H9 (cell line): ENCODE measurements around the gene SHCBP1. TPM values are rescaled to one million over a fixed set of nuclear protein-coding genes. Genes with fewer than 3 reads are reported as not detected.

Experiments used
- DNase-seq: peaks from one replicate; pipeline ENCODE4 v3.0.0-alpha.2; 2017
- H2AFZ ChIP-seq: one replicate; pipeline ENCODE4 v1.6.1; 2013; ENCODE audit warnings: mild to moderate bottlenecking, low read length, control low read depth, moderate library complexity
- H2AK5ac ChIP-seq: 2 replicates; pipeline ENCODE4 v1.6.1; 2013; ENCODE audit warnings: low read length, control low read depth, mixed read lengths; ENCODE audit not compliant: insufficient read length
- H2BK120ac ChIP-seq: one replicate; pipeline ENCODE4 v1.6.1; 2013; ENCODE audit warnings: low read depth, mild to moderate bottlenecking, low read length, control low read depth, inconsistent platforms; ENCODE audit not compliant: poor library complexity, severe bottlenecking
- H2BK12ac ChIP-seq: 2 replicates; pipeline ENCODE4 v1.6.1; 2013; ENCODE audit warnings: low read length, control low read depth, mixed read lengths, low read depth; ENCODE audit not compliant: insufficient read length
- H2BK15ac ChIP-seq: 2 replicates; pipeline ENCODE4 v1.6.1; 2013; ENCODE audit warnings: low read depth, low read length, control low read depth
- H2BK20ac ChIP-seq: one replicate; pipeline ENCODE4 v1.6.1; 2013; ENCODE audit warnings: low read depth, mild to moderate bottlenecking, low read length, control low read depth, inconsistent platforms; ENCODE audit not compliant: poor library complexity, severe bottlenecking
- H2BK5ac ChIP-seq: 2 replicates; pipeline ENCODE4 v1.6.1; 2013; ENCODE audit warnings: low read length, control low read depth, mixed read lengths; ENCODE audit not compliant: insufficient read length
- H3K14ac ChIP-seq: 2 replicates; pipeline ENCODE4 v1.6.1; 2013; ENCODE audit warnings: low read length, control low read depth; ENCODE audit not compliant: insufficient read depth
- H3K18ac ChIP-seq: 2 replicates; pipeline ENCODE4 v1.6.1; 2013; ENCODE audit warnings: low read depth, mild to moderate bottlenecking, mixed read lengths, low read length, control low read depth; ENCODE audit not compliant: insufficient read length
- H3K23ac ChIP-seq: 2 replicates; pipeline ENCODE4 v1.6.1; 2013; ENCODE audit warnings: low read length, control low read depth, mixed read lengths, low read depth; ENCODE audit not compliant: insufficient read length
- H3K23me2 ChIP-seq: 2 replicates; pipeline ENCODE4 v1.6.1; 2013; ENCODE audit warnings: low read depth, mild to moderate bottlenecking, mixed read lengths, low read length, control low read depth; ENCODE audit not compliant: insufficient read length, poor library complexity, severe bottlenecking
- H3K27ac ChIP-seq: 2 replicates; pipeline ENCODE4 v1.5.1; 2013; ENCODE audit warnings: low read length, control low read depth, mixed read lengths, low read depth; ENCODE audit not compliant: insufficient read length
- H3K27me3 ChIP-seq: 2 replicates; pipeline ENCODE4 v1.6.1; 2013; ENCODE audit warnings: low read length, control low read depth, inconsistent platforms; ENCODE audit not compliant: insufficient read depth
- H3K4ac ChIP-seq: 2 replicates; pipeline ENCODE4 v1.6.1; 2013; ENCODE audit warnings: low read depth, mild to moderate bottlenecking, control low read depth, inconsistent platforms, low read length, moderate library complexity
- H3K4me1 ChIP-seq: 2 replicates; pipeline ENCODE4 v1.6.1; 2013; ENCODE audit warnings: low read length, control low read depth, inconsistent platforms; ENCODE audit not compliant: insufficient read depth
- H3K4me2 ChIP-seq: 2 replicates; pipeline ENCODE4 v1.6.1; 2013; ENCODE audit warnings: low read length, control low read depth, mixed read lengths; ENCODE audit not compliant: insufficient read length, insufficient read depth
- H3K56ac ChIP-seq: 2 replicates; pipeline ENCODE4 v1.6.1; 2013; ENCODE audit warnings: low read depth, mild to moderate bottlenecking, mixed read lengths, low read length, control low read depth; ENCODE audit not compliant: insufficient read length
- H3K79me1 ChIP-seq: 2 replicates; pipeline ENCODE4 v1.6.1; 2013; ENCODE audit warnings: low read depth, mild to moderate bottlenecking, moderate library complexity, low read length, control low read depth, inconsistent platforms; ENCODE audit not compliant: insufficient read depth, poor library complexity, severe bottlenecking
- H3K79me2 ChIP-seq: 2 replicates; pipeline ENCODE4 v1.6.1; 2013; ENCODE audit warnings: low read length, control low read depth, inconsistent platforms; ENCODE audit not compliant: insufficient read depth
- H3K9ac ChIP-seq: 2 replicates; pipeline ENCODE4 v1.6.1; 2013; ENCODE audit warnings: low read length, control low read depth, mixed read lengths; ENCODE audit not compliant: insufficient read length; ENCODE audit errors: extremely low read depth
- H3K9me3 ChIP-seq: one replicate; pipeline ENCODE4 v1.6.1; 2013; ENCODE audit warnings: low read depth, low read length, inconsistent platforms; ENCODE audit not compliant: control insufficient read depth
- H3T11ph ChIP-seq: one replicate; pipeline ENCODE4 v1.6.1; 2013; ENCODE audit warnings: mild to moderate bottlenecking, low read length, control low read depth, inconsistent platforms
- H4K20me1 ChIP-seq: one replicate; pipeline ENCODE4 v1.6.1; 2013; ENCODE audit not compliant: control insufficient read depth, insufficient read length, insufficient read depth
- H4K5ac ChIP-seq: 2 replicates; pipeline ENCODE4 v1.6.1; 2013; ENCODE audit warnings: low read depth, mild to moderate bottlenecking, mixed read lengths, low read length, control low read depth; ENCODE audit not compliant: insufficient read length
- H4K8ac ChIP-seq: replicated peaks from 2 replicates; pipeline ENCODE4 v1.6.1; 2013; ENCODE audit warnings: low read length, control low read depth, mixed read lengths, low read depth; ENCODE audit not compliant: insufficient read length
- H4K91ac ChIP-seq: 2 replicates; pipeline ENCODE4 v1.6.1; 2013; ENCODE audit warnings: low read depth, mild to moderate bottlenecking, moderate library complexity, mixed read lengths, low read length, control low read depth; ENCODE audit not compliant: insufficient read length
- H3K27ac Mint-ChIP-seq, 3 experiments: 2 replicates in 2 of 3; 3 replicates in 1 of 3; pipeline ENCODE4 v1.8.0; 2020 to 2021; ENCODE audit warnings: mixed read lengths in 3 of 3, mild to moderate bottlenecking in 1 of 3, moderate library complexity in 1 of 3
- H3K27me3 Mint-ChIP-seq: 2 replicates; pipeline ENCODE4 v1.8.0; 2021; ENCODE audit warnings: low read depth, mild to moderate bottlenecking, moderate library complexity, mixed read lengths
- H3K36me3 Mint-ChIP-seq, 3 experiments: 2 replicates in 2 of 3; 3 replicates in 1 of 3; pipeline ENCODE4 v1.8.0; 2020 to 2021; ENCODE audit warnings: low read depth in 3 of 3, mixed read lengths in 3 of 3; ENCODE audit not compliant: insufficient read depth in 1 of 3
- H3K4me1 Mint-ChIP-seq, 2 experiments: 2 replicates each; pipeline ENCODE4 v1.8.0; 2020; ENCODE audit warnings: mixed read lengths in 2 of 2
- H3K4me3 Mint-ChIP-seq, 2 experiments: 2 replicates in 1 of 2; 3 replicates in 1 of 2; pipeline ENCODE4 v1.8.0; 2020 to 2021; ENCODE audit warnings: mild to moderate bottlenecking in 2 of 2, mixed read lengths in 2 of 2, moderate library complexity in 1 of 2
- H3K9me3 Mint-ChIP-seq, 2 experiments: 2 replicates in 1 of 2; 3 replicates in 1 of 2; pipeline ENCODE4 v1.8.0; 2020; ENCODE audit warnings: mild to moderate bottlenecking in 2 of 2, mixed read lengths in 2 of 2, moderate library complexity in 1 of 2
- WGBS: extraction: QIAGEN DNeasy Blood & Tissue Kit; methylation state at CpG from one replicate; pipeline ENCODE4 v1.1.7; 2013; ENCODE audit warnings: missing lambda C conversion rate, low lambda C conversion rate, mixed read lengths; ENCODE audit not compliant: insufficient read length; ENCODE audit errors: extremely low coverage; 5-methylcytosine and 5-hydroxymethylcytosine counted together
- total RNA-seq: library from RNA; stranded (reverse); gene quantifications from 2 replicates; pipeline ENCODE4 v1.2.1, GENCODE V29; 2021
- TF ChIP-seq, protein P1 (sequence below): fragments of 200-600 bp; sonication (generic); conservative IDR thresholded peaks from 3 replicates; pipeline ENCODE4 v1.8.0; 2021; ENCODE audit warnings: antibody characterized with exemption, mild to moderate bottlenecking

Gene SHCBP1
- total RNA-seq, 1 experiment from 2014 or later = 16.6 TPM

DNA sequence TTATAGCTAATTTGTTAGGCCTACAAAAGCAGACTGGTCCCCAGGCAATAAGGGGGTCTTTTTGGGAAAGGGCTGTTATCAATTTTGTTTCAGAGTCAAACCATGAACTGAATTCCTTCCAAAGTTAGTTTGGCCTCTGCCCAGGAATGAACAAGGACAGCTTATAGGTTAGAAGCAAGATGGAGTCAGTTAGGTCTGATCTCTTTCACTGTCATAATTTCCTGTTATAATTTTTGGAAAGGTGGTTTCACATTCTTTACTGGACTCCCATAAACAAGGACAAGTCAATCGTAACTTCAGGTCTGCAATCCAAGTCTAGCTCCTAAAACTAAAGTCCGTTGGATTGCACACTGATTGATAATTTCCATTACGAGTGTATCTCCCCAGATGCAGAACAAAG, 30.1 kb upstream of the SHCBP1 start:
- no peak overlapping the region for H3K18ac ChIP-seq
- H3T11ph ChIP-seq = no peak overlapping the region
- H3K14ac ChIP-seq = no peak overlapping the region
- no peak overlapping the region for H4K91ac ChIP-seq
- no peak overlapping the region for H3K4me2 ChIP-seq
- H3K27me3 ChIP-seq = no peaks in the 10 kb centered on the region
- no peak overlapping the region for H3K4ac ChIP-seq
- peaks cover 6 to 13% of the 10 kb centered on the region in 2 experiments; a peak in 3 of 4 replicates for H3K4me1 Mint-ChIP-seq
- TF ChIP-seq, protein P1, sequence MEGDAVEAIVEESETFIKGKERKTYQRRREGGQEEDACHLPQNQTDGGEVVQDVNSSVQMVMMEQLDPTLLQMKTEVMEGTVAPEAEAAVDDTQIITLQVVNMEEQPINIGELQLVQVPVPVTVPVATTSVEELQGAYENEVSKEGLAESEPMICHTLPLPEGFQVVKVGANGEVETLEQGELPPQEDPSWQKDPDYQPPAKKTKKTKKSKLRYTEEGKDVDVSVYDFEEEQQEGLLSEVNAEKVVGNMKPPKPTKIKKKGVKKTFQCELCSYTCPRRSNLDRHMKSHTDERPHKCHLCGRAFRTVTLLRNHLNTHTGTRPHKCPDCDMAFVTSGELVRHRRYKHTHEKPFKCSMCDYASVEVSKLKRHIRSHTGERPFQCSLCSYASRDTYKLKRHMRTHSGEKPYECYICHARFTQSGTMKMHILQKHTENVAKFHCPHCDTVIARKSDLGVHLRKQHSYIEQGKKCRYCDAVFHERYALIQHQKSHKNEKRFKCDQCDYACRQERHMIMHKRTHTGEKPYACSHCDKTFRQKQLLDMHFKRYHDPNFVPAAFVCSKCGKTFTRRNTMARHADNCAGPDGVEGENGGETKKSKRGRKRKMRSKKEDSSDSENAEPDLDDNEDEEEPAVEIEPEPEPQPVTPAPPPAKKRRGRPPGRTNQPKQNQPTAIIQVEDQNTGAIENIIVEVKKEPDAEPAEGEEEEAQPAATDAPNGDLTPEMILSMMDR = no peak
- H3K27me3 Mint-ChIP-seq = no peaks in the 10 kb centered on the region
- H2AFZ ChIP-seq = no peak overlapping the region
- no peak overlapping the region for H4K8ac ChIP-seq
- H3K9me3 Mint-ChIP-seq = peaks cover 5 to 8% of the 10 kb centered on the region in 2 experiments; a peak in 3 of 5 replicates
- no peaks in the 10 kb centered on the region; a peak in 1 of 7 replicates for H3K36me3 Mint-ChIP-seq
- WGBS = no CpG with 5 or more reads among the region's 3 CpGs
- H2BK5ac ChIP-seq = no peak overlapping the region
- H3K23me2 ChIP-seq = no peaks in the 10 kb centered on the region
- DNase-seq = no peak
- no peak overlapping the region for H2BK20ac ChIP-seq
- H3K4me1 ChIP-seq = no peaks in the 10 kb centered on the region; the same call in 1 of the 2 replicates
- no peak overlapping the region for H3K56ac ChIP-seq
- no peak overlapping the region for H2BK120ac ChIP-seq
- H2BK15ac ChIP-seq = no peak overlapping the region
- no peaks in the 10 kb centered on the region for H3K9me3 ChIP-seq
- H2BK12ac ChIP-seq = no peak overlapping the region
- H3K79me2 ChIP-seq = no peaks in the 10 kb centered on the region
- H3K4me3 Mint-ChIP-seq = no peak overlapping the region
- no peak overlapping the region for H4K5ac ChIP-seq
- H2AK5ac ChIP-seq = no peak overlapping the region
- H3K9ac ChIP-seq = no peak overlapping the region
- no peak overlapping the region for H3K27ac ChIP-seq
- H3K27ac Mint-ChIP-seq = no peak overlapping the region
- no peak overlapping the region for H3K23ac ChIP-seq
- H3K79me1 ChIP-seq = no peaks in the 10 kb centered on the region
- H4K20me1 ChIP-seq = no peaks in the 10 kb centered on the region
